Spinal cord (tissue), 10 donors: ENCODE results near the gene BCL2L1. TPM values are rescaled to one million over a fixed set of nuclear protein-coding genes. Genes with fewer than 3 reads are reported as not detected.
A peak's percentile ranks its signal among the peaks of the same experiment; 100 is the strongest.

Source experiments
- DNase-seq, 6 donors: peaks; one replicate each; pipeline versions ENCODE4 v3.0.0 to v3.0.0-alpha.2; 2013 to 2015; ENCODE audit warnings: low spot score in 6 of 6, low read depth in 4 of 6
- H3K27ac ChIP-seq: one replicate; pipeline ENCODE4 v1.5.1; 2013; ENCODE audit warnings: low read depth, low read length, control low read depth
- H3K27me3 ChIP-seq: one replicate; pipeline ENCODE4 v1.6.1; 2013; ENCODE audit warnings: low read length; ENCODE audit not compliant: control insufficient read depth, insufficient read depth
- H3K36me3 ChIP-seq: one replicate; pipeline ENCODE4 v1.6.1; 2013; ENCODE audit warnings: low read length; ENCODE audit not compliant: control insufficient read depth, insufficient read depth
- H3K4me1 ChIP-seq: one replicate; pipeline ENCODE4 v1.6.1; 2013; ENCODE audit warnings: low read length; ENCODE audit not compliant: control insufficient read depth, insufficient read depth
- H3K4me3 ChIP-seq: one replicate; pipeline ENCODE4 v1.5.1; 2013; ENCODE audit warnings: low read depth, low read length, control low read depth
- H3K9me3 ChIP-seq: one replicate; pipeline ENCODE4 v1.6.1; 2013; ENCODE audit warnings: low read length; ENCODE audit not compliant: control insufficient read depth, insufficient read depth
- WGBS: methylation state at CpG from one replicate; pipeline ENCODE4 v1.1.5; 2013; ENCODE audit warnings: missing lambda C conversion rate; ENCODE audit not compliant: insufficient coverage; 5-methylcytosine and 5-hydroxymethylcytosine counted together
- polyA plus RNA-seq, 2 donors: library from polyadenylated mRNA; unstranded; fragments of 120-200 nt; gene quantifications; one replicate each; pipeline ENCODE4 v1.2.1, GENCODE V29; 2013; ENCODE audit not compliant: insufficient read length in 2 of 2
- total RNA-seq, 2 donors: library from RNA; depleted of rRNA in 1 of 2; stranded (reverse); fragments of 120-200 nt in 1 of 2; fragments of >200 nt in 1 of 2; gene quantifications; one replicate each; pipeline versions ENCODE4 v1.2.3 to v1.2.4, GENCODE V29; 2013 to 2014
- donor health status: healthy.

BCL2L1 gene
- total and polyA plus RNA-seq, 4 donors: 56.0 to 82.7 (median 65.4) TPM

DNA sequence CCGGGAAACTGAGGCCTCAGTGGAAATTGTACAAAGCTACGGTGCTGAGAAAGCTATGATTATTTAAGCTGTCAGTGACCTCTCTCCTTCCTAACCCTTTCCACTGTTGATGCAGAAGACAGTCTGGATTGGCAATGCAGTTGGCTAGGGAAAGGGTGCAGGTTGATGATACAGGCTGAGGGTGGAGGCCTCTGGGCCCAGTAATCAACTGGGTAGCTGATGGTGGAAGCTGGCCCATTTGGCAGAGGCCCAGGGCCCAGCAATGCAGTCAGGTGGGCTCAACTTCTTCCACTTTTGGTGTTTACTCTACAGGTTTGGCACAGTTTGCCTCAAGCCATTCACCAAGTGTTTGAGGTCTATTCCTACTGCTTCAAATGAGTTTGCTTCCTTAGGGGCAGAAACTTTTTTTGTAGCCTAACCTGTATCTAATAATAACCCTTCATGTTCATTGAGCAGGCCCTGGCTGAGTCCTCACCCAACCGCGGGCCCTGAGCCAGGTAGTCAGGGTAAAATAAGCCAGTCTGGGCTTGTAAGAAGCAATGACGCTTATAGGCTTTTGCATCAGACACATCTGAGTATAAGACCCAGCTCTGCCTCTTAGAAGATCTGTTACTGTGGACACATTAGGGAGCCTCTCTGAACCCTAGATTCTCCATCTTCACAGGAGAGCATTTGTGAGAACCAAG, 12.1 kb downstream of the BCL2L1 start:
- no peak overlapping the region for H3K27ac ChIP-seq
- H3K9me3 ChIP-seq: no peaks in the 10 kb centered on the region
- WGBS: no CpG with 5 or more reads among the region's 5 CpGs
- peaks cover 39% of the 10 kb centered on the region for H3K36me3 ChIP-seq
- H3K4me1 ChIP-seq: peaks cover 23% of the 10 kb centered on the region
- no peak for DNase-seq
- H3K4me3 ChIP-seq: no peak overlapping the region
- H3K27me3 ChIP-seq: no peaks in the 10 kb centered on the region

DNA sequence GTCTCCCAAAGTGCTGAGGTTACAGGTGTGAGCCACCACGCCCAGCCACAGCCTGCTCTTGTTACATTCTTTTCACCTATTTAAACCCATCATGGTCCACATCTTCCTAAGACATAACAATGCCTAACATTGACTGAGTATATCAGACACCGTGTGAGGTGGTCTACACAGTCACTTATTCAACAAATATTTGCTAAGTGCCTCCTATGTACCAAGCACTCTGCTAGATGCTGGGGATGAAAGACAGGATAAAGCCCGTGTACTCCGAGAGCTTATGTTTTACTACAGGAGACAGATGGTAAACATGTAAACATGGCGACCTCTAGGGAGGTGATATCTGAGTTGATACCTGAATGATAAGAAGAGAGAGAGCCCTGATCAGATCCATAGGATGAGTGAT, 12.7 kb downstream of the BCL2L1 start:
- 92% methylated on average over 4 of the region's 5 CpGs for WGBS
- Histone ChIP-seq H3K9me3 (no peaks in the 10 kb centered on the region), H3K4me1 (peaks cover 23% of the 10 kb centered on the region), H3K27ac (no peak overlapping the region), H3K27me3 (no peaks in the 10 kb centered on the region), H3K4me3 (no peak overlapping the region), H3K36me3 (peaks cover 36% of the 10 kb centered on the region)
- no peak for DNase-seq

- H3K27me3 ChIP-seq: no peaks in the 10 kb centered on the region
- WGBS: 100% methylated on average over 4 of the region's 11 CpGs
- DNase-seq: no peak
- peaks cover 36% of the 10 kb centered on the region for H3K36me3 ChIP-seq
- no peaks in the 10 kb centered on the region for H3K9me3 ChIP-seq
- H3K4me3 ChIP-seq: no peak overlapping the region
- no peak overlapping the region for H3K27ac ChIP-seq
- peaks cover 23% of the 10 kb centered on the region for H3K4me1 ChIP-seq
Measured at GRCh38 chr20:31708736-31709534, 13.7 kb downstream of the BCL2L1 start.

- 41% methylated on average over 2 of the region's 2 CpGs for WGBS
- H3K4me1 ChIP-seq: peaks cover 20% of the 10 kb centered on the region
- peaks cover 36% of the 10 kb centered on the region for H3K36me3 ChIP-seq
- H3K27ac ChIP-seq: no peak overlapping the region
- H3K9me3 ChIP-seq: no peaks in the 10 kb centered on the region
- no peaks in the 10 kb centered on the region for H3K27me3 ChIP-seq
- H3K4me3 ChIP-seq: no peak overlapping the region
- peak in 1 of 6 donors; percentile 22 for DNase-seq
Measured at GRCh38 chr20:31707994-31708735, 14.5 kb downstream of the BCL2L1 start.

GRCh38 chr20:31707258-31707615, 15.4 kb downstream of the BCL2L1 start:
- H3K27ac ChIP-seq: no peak overlapping the region
- 100% methylated on average over 3 of the region's 5 CpGs for WGBS
- peaks cover 36% of the 10 kb centered on the region for H3K36me3 ChIP-seq

GRCh38 chr20:31706607-31707257, 15.9 kb downstream of the BCL2L1 start:
- H3K4me3 ChIP-seq: no peak overlapping the region
- H3K27ac ChIP-seq: peak overlapping the region; percentile 21
- DNase-seq: no peak
- H3K9me3 ChIP-seq: no peaks in the 10 kb centered on the region
- peaks cover 11% of the 10 kb centered on the region for H3K4me1 ChIP-seq
- WGBS: 100% methylated on average over 1 of the region's 2 CpGs
- H3K27me3 ChIP-seq: no peaks in the 10 kb centered on the region
- peaks cover 38% of the 10 kb centered on the region for H3K36me3 ChIP-seq

More at GRCh38 chr20:31707258-31707615, 15.4 kb downstream of the BCL2L1 start:
- Histone ChIP-seq H3K4me1 (peaks cover 11% of the 10 kb centered on the region), H3K4me3 (no peak overlapping the region), H3K9me3 (no peaks in the 10 kb centered on the region), H3K27me3 (no peaks in the 10 kb centered on the region)
- DNase-seq: no peak

DNA sequence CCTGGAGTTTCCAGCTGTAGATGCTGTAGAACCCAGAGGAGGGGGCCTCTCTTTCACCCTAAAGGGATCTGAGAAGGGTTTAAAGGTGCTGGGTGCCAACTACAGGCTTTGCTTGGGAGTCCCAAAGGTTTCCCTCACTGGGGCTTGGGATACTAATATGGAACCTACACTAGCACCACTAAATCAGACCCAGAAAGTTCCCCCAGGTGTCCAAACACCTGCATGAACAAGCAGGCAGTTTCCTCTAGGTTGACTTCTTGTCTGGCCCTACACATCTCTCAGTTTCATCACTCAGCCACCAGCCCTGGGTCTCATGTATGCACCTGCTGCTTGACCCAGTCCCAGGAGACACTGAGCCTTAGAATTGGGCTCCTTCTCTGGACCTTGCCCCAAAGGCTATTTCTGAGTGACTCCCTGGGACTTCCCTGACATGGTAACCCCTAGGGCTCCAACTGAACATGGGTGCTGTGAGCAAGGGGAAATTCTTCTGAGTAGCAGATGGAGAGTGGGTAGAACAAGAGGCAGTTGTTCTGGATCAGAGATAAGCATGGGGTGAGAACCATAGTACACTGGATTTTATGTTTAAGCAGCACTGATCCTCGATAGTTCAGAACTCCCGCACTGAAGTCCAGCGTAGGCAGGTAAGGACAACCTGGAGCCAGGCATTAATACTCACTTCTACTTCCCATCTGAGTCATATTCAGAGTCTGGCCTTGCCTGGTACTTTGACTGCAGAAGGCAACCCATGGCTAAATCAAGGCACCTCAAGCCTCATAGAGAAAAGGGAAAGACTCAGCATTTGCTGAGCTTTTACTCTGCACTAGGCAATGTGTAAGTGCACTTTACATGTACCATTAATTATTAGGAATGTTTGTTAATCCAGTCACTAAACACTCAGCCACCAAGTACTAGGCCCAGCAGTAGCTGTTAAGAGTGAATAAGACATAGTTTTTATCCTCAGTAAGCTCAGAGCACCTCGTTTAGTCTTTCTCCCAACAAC, 16.8 kb downstream of the BCL2L1 start:
- Histone ChIP-seq H3K4me1 (peaks cover 11% of the 10 kb centered on the region), H3K4me3 (no peak overlapping the region), H3K9me3 (no peaks in the 10 kb centered on the region), H3K27ac (peak overlapping the region; percentile 21), H3K36me3 (peaks cover 39% of the 10 kb centered on the region), H3K27me3 (no peaks in the 10 kb centered on the region)
- 86% methylated on average over 1 of the region's 4 CpGs for WGBS
- DNase-seq: no peak

- Histone ChIP-seq H3K4me1 (peaks cover 7% of the 10 kb centered on the region), H3K27ac (peak overlapping the region; percentile 67), H3K36me3 (peaks cover 36% of the 10 kb centered on the region)
Measured at GRCh38 chr20:31705191-31705590, 17.5 kb downstream of the BCL2L1 start.

More at GRCh38 chr20:31705191-31705590, 17.5 kb downstream of the BCL2L1 start:
- Histone ChIP-seq H3K9me3 (no peaks in the 10 kb centered on the region), H3K4me3 (no peak overlapping the region), H3K27me3 (no peaks in the 10 kb centered on the region)
- DNase-seq: no peak
